ENCODE data around the gene EPAS1. TPM values are rescaled to one million over a fixed set of nuclear protein-coding genes. Genes with fewer than 3 reads are reported as not detected.

EPAS1 gene
- total RNA-seq, 1 donor from 2014 or later = 19.4 TPM

GRCh38 chr2:46264447-46264846 is 32.8 kb upstream of the EPAS1 start:
- Mint-ChIP-seq H3K27me3 (peaks cover 17% of the 10 kb centered on the region), H3K36me3 (ENCODE audit: low read depth) (no peaks in the 10 kb centered on the region), H3K27ac (no peak overlapping the region), H3K4me1 (peaks cover 14% of the 10 kb centered on the region), H3K9me3 (no peaks in the 10 kb centered on the region), H3K4me3 (no peak overlapping the region)
- no peak for DNase-seq
- intact Hi-C loops (cut with micrococcal nuclease) = no loop called here

- Mint-ChIP-seq H3K27ac (no peak overlapping the region), H3K4me3 (no peak overlapping the region), H3K9me3 (no peaks in the 10 kb centered on the region), H3K27me3 (peaks cover 16% of the 10 kb centered on the region), H3K36me3 (ENCODE audit: low read depth) (no peaks in the 10 kb centered on the region), H3K4me1 (peaks cover 30% of the 10 kb centered on the region)
- DNase-seq = no peak
- intact Hi-C loops (cut with micrococcal nuclease) = loop anchor here (5.0 kb wide), 1 partner anchor 39 kb away; no protein-coding TSS in a partner anchor
These were observed 31.1 kb upstream of the EPAS1 start for GRCh38 chr2:46266134-46266533.

- Mint-ChIP-seq H3K4me3 (peak overlapping the region; percentile 2), H3K27ac (no peak overlapping the region), H3K4me1 (peaks cover 30% of the 10 kb centered on the region), H3K27me3 (peaks cover 14% of the 10 kb centered on the region), H3K36me3 (ENCODE audit: low read depth) (no peaks in the 10 kb centered on the region), H3K9me3 (no peaks in the 10 kb centered on the region)
- intact Hi-C loops (cut with micrococcal nuclease) = loop anchor here (5.0 kb wide), 1 partner anchor 40 kb away; no protein-coding TSS in a partner anchor
- no peak for DNase-seq
These were observed 29.6 kb upstream of the EPAS1 start for GRCh38 chr2:46267616-46268015.

- peak overlapping the region; percentile 36 for H3K4me3 Mint-ChIP-seq
- intact Hi-C loops (cut with micrococcal nuclease) = loop anchor here (5.0 kb wide), 1 partner anchor 41 kb away; no protein-coding TSS in a partner anchor
- H3K36me3 Mint-ChIP-seq (ENCODE audit: low read depth) = no peaks in the 10 kb centered on the region
- no peak overlapping the region for H3K27ac Mint-ChIP-seq
- H3K9me3 Mint-ChIP-seq = no peaks in the 10 kb centered on the region
- peak; percentile 68 for DNase-seq
- H3K27me3 Mint-ChIP-seq = peaks cover 14% of the 10 kb centered on the region
- H3K4me1 Mint-ChIP-seq = peaks cover 31% of the 10 kb centered on the region
These were observed 29.0 kb upstream of the EPAS1 start for GRCh38 chr2:46268196-46268595.

GRCh38 chr2:46269001-46269400 is 28.2 kb upstream of the EPAS1 start:
- no peaks in the 10 kb centered on the region for H3K36me3 Mint-ChIP-seq (ENCODE audit: low read depth)
- peaks cover 32% of the 10 kb centered on the region for H3K4me1 Mint-ChIP-seq
- H3K27me3 Mint-ChIP-seq = peaks cover 11% of the 10 kb centered on the region
- no peak for DNase-seq
- H3K9me3 Mint-ChIP-seq = no peaks in the 10 kb centered on the region
- no peak overlapping the region for H3K27ac Mint-ChIP-seq
- no peak overlapping the region for H3K4me3 Mint-ChIP-seq
- intact Hi-C loops (cut with micrococcal nuclease) = loop anchor here (5.0 kb wide), 1 partner anchor 42 kb away; no protein-coding TSS in a partner anchor

- no peak for DNase-seq
- no peaks in the 10 kb centered on the region for H3K36me3 Mint-ChIP-seq (ENCODE audit: low read depth)
- peaks cover 32% of the 10 kb centered on the region for H3K4me1 Mint-ChIP-seq
- peaks cover 9% of the 10 kb centered on the region for H3K27me3 Mint-ChIP-seq
- intact Hi-C loops (cut with micrococcal nuclease) = loop anchor here (5.0 kb wide), 1 partner anchor 42 kb away; no protein-coding TSS in a partner anchor
- no peaks in the 10 kb centered on the region for H3K9me3 Mint-ChIP-seq
- H3K27ac Mint-ChIP-seq = peak overlapping the region; percentile 58
- H3K4me3 Mint-ChIP-seq = peak overlapping the region; percentile 19
These were observed 27.5 kb upstream of the EPAS1 start for GRCh38 chr2:46269544-46270273.

GRCh38 chr2:46270384-46270783 is 26.8 kb upstream of the EPAS1 start:
- no peak for DNase-seq
- H3K9me3 Mint-ChIP-seq = no peaks in the 10 kb centered on the region
- H3K27me3 Mint-ChIP-seq = peaks cover 9% of the 10 kb centered on the region
- intact Hi-C loops (cut with micrococcal nuclease) = no loop called here
- peak overlapping the region; percentile 19 for H3K4me3 Mint-ChIP-seq
- H3K27ac Mint-ChIP-seq = peak overlapping the region; percentile 58
- H3K4me1 Mint-ChIP-seq = peaks cover 32% of the 10 kb centered on the region
- H3K36me3 Mint-ChIP-seq (ENCODE audit: low read depth) = no peaks in the 10 kb centered on the region

- Mint-ChIP-seq H3K4me1 (peaks cover 30% of the 10 kb centered on the region), H3K27ac (no peak overlapping the region), H3K36me3 (ENCODE audit: low read depth) (no peaks in the 10 kb centered on the region), H3K9me3 (no peaks in the 10 kb centered on the region), H3K4me3 (no peak overlapping the region), H3K27me3 (peaks cover 16% of the 10 kb centered on the region)
- no peak for DNase-seq
- intact Hi-C loops (cut with micrococcal nuclease) = no loop called here
These were observed 23.9 kb upstream of the EPAS1 start for GRCh38 chr2:46273225-46273863.

- H3K9me3 Mint-ChIP-seq = no peaks in the 10 kb centered on the region
- H3K27me3 Mint-ChIP-seq = peaks cover 19% of the 10 kb centered on the region
- H3K4me3 Mint-ChIP-seq = no peak overlapping the region
- no peak for DNase-seq
- intact Hi-C loops (cut with micrococcal nuclease) = no loop called here
- H3K36me3 Mint-ChIP-seq (ENCODE audit: low read depth) = no peaks in the 10 kb centered on the region
- H3K4me1 Mint-ChIP-seq = peaks cover 24% of the 10 kb centered on the region
- no peak overlapping the region for H3K27ac Mint-ChIP-seq
These were observed 23.3 kb upstream of the EPAS1 start for GRCh38 chr2:46273919-46274318.

GRCh38 chr2:46274586-46274985 is 22.6 kb upstream of the EPAS1 start:
- no peak overlapping the region for H3K27ac Mint-ChIP-seq
- H3K4me1 Mint-ChIP-seq = peaks cover 20% of the 10 kb centered on the region
- intact Hi-C loops (cut with micrococcal nuclease) = no loop called here
- H3K36me3 Mint-ChIP-seq (ENCODE audit: low read depth) = no peaks in the 10 kb centered on the region
- DNase-seq = no peak
- peaks cover 24% of the 10 kb centered on the region for H3K27me3 Mint-ChIP-seq
- H3K9me3 Mint-ChIP-seq = no peaks in the 10 kb centered on the region
- no peak overlapping the region for H3K4me3 Mint-ChIP-seq

- Mint-ChIP-seq H3K27me3 (peaks cover 24% of the 10 kb centered on the region), H3K27ac (no peak overlapping the region), H3K4me3 (no peak overlapping the region), H3K4me1 (peaks cover 6% of the 10 kb centered on the region), H3K9me3 (no peaks in the 10 kb centered on the region), H3K36me3 (ENCODE audit: low read depth) (no peaks in the 10 kb centered on the region)
- no peak for DNase-seq
- intact Hi-C loops (cut with micrococcal nuclease) = no loop called here
These were observed 21.2 kb upstream of the EPAS1 start for GRCh38 chr2:46275995-46276394.

GRCh38 chr2:46276642-46277041 is 20.6 kb upstream of the EPAS1 start:
- intact Hi-C loops (cut with micrococcal nuclease) = no loop called here
- DNase-seq = no peak
- no peaks in the 10 kb centered on the region for H3K9me3 Mint-ChIP-seq
- no peak overlapping the region for H3K4me3 Mint-ChIP-seq
- H3K27ac Mint-ChIP-seq = no peak overlapping the region
- H3K36me3 Mint-ChIP-seq (ENCODE audit: low read depth) = no peaks in the 10 kb centered on the region
- H3K4me1 Mint-ChIP-seq = peaks cover 6% of the 10 kb centered on the region
- H3K27me3 Mint-ChIP-seq = peaks cover 25% of the 10 kb centered on the region

- Mint-ChIP-seq H3K27ac (no peak overlapping the region), H3K4me3 (no peak overlapping the region), H3K36me3 (ENCODE audit: low read depth) (no peaks in the 10 kb centered on the region), H3K27me3 (peaks cover 34% of the 10 kb centered on the region), H3K9me3 (no peaks in the 10 kb centered on the region), H3K4me1 (peaks cover 6% of the 10 kb centered on the region)
- intact Hi-C loops (cut with micrococcal nuclease) = no loop called here
- DNase-seq = no peak
These were observed 19.6 kb upstream of the EPAS1 start for GRCh38 chr2:46277431-46278190.

- Mint-ChIP-seq H3K27ac (no peak overlapping the region), H3K4me3 (no peak overlapping the region), H3K9me3 (no peaks in the 10 kb centered on the region), H3K36me3 (ENCODE audit: low read depth) (no peaks in the 10 kb centered on the region), H3K27me3 (peaks cover 45% of the 10 kb centered on the region), H3K4me1 (peaks cover 4% of the 10 kb centered on the region)
- intact Hi-C loops (cut with micrococcal nuclease) = no loop called here
- DNase-seq = no peak
These were observed 18.3 kb upstream of the EPAS1 start for GRCh38 chr2:46278952-46279351.

Data from activated CD4-positive, alpha-beta T cell treated with anti-CD3 and anti-CD28 coated beads, Interleukin-2, amount 10 ng/mL, durations not matched to agents 24 days and 14 days (primary cell).